PC-3 (cell line): ENCODE measurements around the gene RHOH.

ENCODE experiments used
- CTCF ChIP-seq: fragments of 300-600 bp; sonication (generic); conservative IDR thresholded peaks from 2 replicates; pipeline ENCODE4 v1.5.1; 2017; ENCODE audit warnings: antibody characterized with exemption, low read depth, mild to moderate bottlenecking, low read length
- EZH2 ChIP-seq: fragments of 300-600 bp; sonication (generic); IDR thresholded peaks from one replicate; pipeline ENCODE4 v1.6.1; 2017; ENCODE audit warnings: antibody characterized with exemption, mild to moderate bottlenecking, low read length; ENCODE audit not compliant: unreplicated experiment
- EZH2phosphoT487 ChIP-seq: fragments of 300-600 bp; sonication (generic); IDR thresholded peaks from 2 replicates; pipeline ENCODE4 v1.6.1; 2018; ENCODE audit warnings: mild to moderate bottlenecking, antibody characterized with exemption, low read length, borderline replicate concordance

- no peak for TF ChIP-seq CTCF
- TF ChIP-seq EZH2 = no peak
- no peak for TF ChIP-seq EZH2phosphoT487
Observed at GRCh38 chr4:40276546-40276945, 79.7 kb downstream of the RHOH start.
